HG03097 (cell line): ENCODE measurements around the gene GRK6.
A peak's percentile ranks its signal among the peaks of the same experiment; 100 is the strongest.

ENCODE experiments used
- ATAC-seq: cut with Tn5 transposase; IDR thresholded peaks from one replicate; pipeline ENCODE4 v1.9.1; 2021; ENCODE audit not compliant: unreplicated experiment, low FRiP score

Gene GRK6

DNA sequence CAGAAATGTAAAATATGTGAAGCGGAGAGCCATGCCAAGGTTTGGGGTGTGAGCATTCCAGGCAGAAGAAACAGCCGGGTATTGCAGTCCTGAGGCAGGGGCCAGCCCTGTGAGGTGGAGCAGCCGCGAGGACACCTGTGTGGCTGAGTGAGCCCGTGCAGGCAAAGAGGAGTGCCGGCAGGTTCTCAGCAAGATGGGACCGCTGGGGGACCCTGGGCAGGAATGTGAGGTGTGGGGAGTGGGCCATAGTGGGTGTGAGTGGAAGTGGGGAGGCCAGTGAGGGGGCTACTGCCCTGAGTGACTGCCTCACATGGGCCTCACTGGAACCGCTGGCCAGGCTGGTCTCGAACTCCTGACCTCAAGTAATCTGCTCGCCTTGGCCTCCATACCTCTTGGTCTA lies 12.0 kb downstream of the GRK6 start:
- no peak for ATAC-seq

DNA sequence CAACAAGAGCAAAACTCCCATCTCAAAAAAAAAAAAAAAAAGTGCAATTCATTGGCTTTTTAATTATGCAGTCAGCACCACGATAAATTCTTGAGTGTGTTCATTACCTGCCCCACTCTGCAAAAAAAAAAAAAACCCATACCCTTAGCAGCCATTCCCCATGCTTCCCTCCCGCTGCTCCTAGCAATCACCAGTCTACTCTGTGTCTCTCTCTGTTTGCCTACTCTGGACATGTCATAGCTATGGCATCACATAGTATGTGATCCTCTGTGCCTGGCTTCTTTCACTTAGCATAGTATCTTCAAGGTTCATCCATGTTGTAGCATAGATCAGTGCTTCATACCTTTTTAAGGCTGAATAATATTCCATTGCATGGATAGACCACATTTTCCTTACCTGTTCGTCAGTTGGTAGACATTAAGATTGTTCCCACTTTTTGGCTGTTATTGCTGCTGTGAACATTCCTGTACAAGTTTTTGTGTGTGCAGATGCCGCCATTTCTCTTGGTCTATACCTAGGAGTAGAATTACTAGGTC lies 13.1 kb downstream of the GRK6 start:
- no peak for ATAC-seq

DNA sequence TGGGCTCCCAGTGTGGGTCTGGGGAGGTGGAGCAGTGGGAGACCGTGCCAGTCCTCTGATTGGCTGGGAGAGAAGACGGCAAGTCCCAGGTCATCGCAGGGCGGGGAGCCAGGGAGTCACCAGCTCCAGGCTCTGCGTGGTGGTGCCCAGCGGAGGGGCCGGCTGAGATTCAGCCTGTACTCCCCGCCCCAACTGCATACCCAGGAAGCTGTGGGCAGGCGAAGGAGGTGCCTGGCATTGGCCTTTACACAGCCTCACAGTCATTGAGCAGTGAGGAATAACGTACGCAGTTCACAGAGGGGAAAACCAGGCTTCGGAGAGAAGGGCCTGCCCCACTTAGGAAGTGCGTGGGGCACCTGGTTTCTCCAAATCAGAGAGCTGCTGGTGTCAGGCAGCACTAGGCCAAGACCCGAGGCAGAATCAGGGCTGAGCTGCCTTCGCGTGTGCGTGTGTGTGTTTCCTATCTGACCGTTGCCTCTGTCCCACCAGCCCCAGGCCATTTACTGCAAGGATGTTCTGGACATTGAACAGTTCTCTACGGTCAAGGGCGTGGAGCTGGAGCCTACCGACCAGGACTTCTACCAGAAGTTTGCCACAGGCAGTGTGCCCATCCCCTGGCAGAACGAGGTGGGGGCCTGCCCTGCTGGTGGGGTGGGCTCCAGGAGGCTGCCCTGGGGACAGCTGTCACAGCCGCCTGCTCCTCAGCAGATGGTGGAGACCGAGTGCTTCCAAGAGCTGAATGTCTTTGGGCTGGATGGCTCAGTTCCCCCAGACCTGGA lies 13.9 kb downstream of the GRK6 start:
- ATAC-seq, result no peak

DNA sequence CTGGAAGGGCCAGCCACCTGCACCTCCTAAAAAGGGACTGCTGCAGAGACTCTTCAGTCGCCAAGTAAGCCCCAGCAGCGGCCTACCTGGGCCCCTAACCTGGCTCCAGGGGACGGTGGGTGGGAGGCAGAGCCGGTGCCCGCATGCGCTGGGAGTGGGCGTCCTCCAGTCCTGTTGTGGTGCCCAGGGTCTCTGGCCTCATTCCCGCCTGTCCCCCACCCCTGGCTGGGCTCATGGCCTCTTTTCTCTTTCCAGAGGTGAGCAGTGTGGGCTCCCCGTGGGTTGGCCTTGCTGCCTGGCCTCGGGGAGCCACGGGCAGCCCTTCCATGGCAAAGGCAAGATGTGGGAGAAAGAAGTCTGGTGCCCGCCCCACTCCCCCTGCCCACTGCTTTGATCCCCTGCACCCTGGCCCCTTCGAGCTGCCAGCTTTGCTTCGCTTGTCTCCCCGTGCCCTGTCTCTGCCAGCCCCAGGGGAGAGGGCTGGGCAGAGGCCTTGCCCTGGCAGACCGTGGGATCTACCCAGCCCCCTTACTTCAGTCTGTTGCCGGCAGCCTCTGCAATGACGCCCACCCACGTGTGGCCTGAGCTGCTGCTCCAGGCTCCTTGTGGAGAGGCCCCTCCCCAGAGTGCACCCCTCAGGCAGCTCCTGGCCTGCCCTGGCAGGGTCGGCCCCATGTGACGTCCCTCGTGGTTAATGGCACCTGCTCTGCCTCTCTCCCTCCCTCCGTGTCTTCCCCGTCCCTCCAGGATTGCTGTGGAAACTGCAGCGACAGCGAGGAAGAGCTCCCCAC lies 14.7 kb downstream of the GRK6 start:
- ATAC-seq, result no peak

DNA sequence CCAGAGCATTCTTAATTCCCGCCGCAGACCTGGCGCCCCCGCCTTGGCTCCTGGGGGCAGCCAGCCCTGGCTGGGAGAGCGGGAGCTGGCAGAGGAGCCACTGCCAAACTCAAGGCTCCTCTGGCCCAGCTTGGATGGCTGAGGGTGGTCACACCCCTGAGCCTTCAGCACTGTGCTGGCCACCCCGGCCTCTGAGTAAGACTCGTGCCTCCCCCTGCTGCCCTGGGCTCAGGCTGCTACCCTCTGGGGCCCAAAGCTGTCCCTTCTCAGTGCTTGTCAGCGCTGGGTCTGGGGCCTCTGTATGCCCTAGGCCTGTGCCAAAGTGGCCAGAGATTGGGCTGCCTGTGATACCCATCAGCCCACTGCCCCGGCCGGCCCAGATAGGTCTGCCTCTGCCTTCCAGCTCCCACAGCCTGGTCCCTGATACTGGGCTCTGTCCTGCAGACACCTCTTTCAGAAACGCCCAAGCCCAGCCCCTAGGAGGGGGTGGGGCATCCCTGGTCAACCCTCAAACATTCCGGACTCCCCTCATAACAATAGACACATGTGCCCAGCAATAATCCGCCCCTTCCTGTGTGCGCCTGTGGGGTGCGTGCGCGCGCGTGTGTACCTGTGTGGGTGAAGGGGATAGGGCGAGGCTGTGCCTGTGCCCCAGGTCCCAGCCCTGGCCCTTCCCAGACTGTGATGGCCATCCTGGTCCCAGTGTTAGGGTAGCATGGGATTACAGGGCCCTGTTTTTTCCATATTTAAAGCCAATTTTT lies 15.8 kb downstream of the GRK6 start:
- ATAC-seq, result no peak

DNA sequence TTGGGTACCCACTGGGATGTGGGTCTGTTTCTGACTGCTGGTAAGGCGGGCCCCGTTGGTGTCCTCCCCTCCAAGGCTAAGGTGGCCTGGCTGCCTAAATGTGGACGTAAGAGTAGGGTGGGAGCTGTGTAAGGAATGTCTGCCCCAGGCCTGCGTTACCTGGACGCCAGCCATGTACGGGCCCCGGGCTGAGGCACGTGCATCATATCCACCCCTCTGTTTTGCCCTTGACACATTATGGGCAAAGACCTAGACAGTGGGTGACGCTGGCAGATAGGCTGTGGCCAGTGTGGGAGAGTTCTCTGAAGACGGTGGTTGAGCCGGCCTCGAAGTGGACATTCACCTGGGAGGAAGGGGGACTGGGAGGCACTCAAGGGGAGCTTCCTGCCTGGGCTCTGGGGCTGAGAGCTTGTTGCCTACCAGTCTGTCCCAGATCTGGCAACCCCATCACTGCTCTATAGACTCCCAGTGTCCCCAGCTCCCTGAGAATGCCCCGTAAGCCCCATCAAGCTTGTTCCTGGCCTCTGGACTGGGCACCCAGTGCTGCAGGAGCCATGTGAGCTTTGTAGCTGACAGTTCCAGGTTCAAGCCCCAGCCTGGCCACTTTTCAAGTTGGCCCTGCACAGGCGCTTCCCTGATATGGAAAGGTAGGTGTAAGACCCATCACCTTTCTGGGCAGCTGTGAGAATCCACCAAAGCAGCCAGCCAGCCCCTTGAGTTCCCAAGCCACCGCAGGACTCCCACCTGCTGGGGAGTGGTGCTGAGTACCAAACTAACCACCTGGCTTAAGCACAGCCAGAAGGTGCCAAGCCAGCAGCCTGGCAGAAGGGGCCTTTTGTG lies 16.9 kb downstream of the GRK6 start:
- no peak for ATAC-seq

DNA sequence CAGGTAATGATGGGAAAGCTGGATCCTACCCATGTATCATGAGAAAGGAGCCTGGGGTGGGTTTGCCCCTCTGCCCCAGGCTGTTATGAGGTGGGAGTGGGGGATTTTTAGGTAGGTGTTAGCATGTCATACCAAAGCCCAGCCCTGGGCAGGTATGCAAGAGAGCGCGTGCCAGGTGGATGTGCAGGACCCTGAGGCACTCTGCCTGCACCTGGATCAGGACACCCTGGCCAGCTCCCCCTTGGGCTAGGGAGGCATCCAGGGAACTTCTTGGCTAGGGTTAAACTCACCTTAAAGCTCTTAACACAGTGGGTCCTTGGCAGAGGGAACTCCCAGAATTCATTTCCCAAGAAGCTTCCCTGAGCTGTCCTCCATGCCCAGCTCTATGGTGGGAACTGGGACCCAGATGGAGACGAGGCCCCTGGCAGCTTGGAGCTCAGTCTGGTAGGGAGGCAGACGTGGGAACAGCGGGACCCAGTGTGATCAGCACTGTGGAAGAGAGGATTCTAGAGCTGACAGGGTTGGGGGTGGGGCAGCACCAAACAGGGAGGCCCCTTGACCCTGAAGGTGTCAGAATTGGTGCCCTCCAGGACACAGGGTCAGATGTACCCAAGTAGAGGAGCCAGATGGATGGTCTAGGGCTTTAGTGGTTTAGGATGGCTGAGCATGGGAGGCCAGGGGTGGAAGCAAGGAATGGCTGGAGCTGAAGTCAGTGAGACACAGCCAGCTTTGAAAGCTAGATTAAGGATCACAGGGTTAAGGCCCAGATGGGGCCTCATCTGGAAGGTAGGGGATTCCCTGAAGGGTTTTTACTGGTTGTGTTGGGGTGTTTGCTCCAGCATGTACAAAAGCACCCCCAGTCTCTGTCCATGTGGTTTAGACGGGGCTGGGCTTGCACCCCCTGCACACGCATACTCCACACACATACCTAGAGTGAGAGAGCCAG lies 17.9 kb downstream of the GRK6 start:
- no peak for ATAC-seq

DNA sequence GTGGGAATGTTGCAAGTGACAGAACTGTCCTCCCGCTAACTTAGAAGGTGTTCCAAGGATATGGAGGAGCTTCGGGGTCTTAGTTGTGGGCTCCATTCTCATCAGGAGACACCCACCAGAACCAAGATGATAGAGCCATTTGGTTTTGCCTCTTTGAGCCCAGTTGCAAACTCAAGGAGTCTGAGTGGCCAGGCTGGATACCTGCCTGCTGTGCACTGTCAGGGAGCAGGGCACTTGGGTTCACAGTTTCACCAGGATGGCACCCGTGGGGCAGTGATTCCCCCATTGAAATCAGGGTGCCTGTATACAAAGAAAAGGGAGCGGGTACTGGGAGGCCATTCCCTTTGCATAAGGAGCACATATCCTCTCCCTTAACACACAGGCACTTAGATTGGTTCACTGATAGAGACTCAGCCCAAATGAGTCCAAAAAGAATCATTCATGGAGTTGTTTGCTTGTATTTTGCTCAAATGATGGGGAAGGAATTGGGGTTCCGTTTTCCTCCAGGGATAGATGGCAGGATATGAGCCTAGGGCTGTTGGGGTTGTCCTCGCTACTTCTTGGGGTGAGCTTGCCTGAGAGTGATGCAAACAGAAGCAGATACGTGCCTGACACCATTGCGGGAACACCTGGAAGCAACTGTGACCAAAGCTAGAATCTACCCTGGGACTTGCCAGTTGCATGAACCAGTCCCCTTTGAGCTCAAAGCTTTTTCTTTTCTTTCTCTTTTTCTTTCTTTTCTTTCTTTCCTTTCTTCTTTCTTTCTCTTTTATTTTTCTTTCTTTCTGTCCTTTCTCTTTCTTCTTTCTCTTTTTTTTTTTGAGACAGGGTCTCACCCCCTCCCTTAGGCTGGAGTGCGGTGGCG lies 18.8 kb downstream of the GRK6 start:
- ATAC-seq, result no peak

DNA sequence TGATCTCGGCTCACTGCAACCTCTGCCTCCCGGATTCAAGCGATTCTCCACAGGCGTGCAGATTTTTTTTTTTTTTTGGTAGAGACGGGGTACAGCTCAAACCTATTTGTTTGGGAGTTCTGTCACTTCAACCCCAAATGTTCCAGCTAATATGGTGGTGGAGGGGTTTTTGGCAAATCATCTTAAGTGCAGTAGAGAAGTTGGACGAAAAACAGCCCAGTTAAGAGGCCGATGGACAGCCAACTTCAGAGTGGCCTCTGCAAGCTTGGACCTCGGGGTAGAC lies 19.4 kb downstream of the GRK6 start:
- ATAC-seq, result no peak

DNA sequence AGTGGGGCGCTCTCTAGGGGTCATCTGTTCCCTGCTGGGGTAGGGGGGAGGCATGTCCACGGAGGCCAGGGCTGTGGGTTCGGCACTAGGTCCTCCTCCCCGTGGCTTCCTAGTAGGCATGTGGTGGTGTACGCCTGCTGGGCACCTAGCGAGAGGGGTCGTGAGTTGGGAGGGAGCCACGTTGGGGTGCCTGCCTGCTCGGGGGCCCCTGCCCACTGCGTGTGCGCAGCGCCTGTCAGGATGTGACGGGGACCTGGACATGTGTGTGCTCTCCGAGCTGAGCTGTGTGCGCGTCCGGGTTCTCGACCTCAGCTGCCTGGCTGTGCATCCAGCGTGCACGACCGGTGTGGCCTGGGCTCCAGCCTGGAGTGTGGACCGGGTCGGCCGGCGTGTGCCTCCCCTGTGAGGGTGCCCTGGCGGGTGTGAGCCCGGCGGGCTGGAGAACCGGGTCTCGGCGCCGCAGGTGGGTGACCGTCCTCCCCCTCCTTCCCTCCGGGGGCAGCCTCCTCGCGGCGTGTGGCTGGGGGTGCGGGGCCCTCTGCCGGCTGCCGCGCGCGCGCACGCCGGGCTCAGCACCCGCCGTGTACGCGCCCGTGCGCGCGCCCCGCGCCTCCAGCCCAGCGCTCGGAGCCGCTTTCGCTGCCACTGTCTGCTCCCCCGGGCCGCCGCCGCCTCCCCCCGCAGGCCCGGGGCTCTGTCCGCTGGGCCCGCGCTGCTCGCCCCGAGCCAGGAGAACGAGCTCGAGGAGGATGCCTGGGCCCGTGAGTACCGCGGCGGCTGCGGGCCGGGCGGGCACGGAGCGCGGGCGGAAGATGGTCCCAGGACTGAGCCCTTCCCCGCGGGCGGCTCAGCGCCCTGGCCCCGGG lies 20.0 kb downstream of the GRK6 start, which contains the start of gene PRR7:
TSS of gene PRR7 (plus strand) at position 615 of the 866 bp plus-strand sequence. CDS start 8,254 bp downstream, outside the sequence.
- peak; percentile 40 for ATAC-seq

DNA sequence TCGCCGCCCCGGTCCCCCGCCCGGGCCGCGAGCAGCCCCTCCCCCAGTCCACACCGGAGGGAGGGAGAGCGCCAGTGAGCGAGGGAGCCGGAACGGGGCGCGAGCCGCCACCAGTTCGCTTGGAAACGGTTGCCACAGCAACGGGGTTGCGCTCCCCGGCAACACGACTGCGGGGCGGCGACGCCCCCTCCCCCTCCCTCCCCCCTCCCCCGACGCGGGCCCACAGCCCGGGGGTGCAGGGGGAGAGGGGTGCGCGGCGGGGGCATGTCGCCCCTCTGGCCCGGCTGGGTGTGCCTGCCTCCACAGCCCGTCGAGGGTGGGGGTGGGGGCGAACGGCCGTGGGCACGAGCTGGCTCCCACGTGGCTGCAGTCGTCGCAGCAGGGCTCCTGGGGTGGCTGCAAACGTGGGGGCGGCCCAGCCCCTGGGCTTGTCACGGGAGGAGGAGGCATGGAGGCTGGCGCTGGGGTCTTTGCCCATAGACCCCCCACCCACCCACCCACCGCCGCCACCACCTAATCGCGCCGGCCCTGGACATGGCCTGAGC lies 20.7 kb downstream of the GRK6 start:
- peak; percentile 23 for ATAC-seq

DNA sequence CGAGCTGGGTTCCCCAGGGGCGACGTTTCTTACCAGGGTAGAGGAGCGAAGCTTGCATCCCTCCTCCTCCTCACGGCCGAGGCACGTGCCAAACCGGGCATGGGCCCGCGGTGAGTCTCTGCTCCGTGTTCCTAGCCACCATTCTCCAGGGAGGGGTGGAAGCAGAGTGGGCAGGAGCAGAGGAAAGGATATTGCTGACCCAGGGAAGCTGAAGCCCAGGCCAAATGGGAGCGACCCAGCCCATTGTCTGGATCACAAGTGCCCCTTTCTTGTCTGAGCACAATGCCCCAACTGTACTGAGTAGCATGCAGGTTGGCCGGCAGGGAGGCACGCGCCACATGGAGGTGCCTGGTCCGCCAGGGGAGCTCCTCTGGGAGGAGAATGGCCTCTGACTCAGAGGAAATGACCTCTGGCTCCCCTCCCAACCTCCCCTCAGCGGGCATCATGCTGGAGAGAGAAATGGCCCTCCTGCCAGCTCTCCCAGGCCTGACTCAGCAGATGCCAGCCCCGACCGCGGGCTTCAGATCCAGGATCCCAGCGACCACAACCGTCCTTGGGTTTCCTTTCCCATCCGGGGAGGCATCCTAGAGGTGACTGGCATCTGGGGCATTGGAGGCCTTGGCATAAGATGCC lies 21.3 kb downstream of the GRK6 start:
- no peak for ATAC-seq

DNA sequence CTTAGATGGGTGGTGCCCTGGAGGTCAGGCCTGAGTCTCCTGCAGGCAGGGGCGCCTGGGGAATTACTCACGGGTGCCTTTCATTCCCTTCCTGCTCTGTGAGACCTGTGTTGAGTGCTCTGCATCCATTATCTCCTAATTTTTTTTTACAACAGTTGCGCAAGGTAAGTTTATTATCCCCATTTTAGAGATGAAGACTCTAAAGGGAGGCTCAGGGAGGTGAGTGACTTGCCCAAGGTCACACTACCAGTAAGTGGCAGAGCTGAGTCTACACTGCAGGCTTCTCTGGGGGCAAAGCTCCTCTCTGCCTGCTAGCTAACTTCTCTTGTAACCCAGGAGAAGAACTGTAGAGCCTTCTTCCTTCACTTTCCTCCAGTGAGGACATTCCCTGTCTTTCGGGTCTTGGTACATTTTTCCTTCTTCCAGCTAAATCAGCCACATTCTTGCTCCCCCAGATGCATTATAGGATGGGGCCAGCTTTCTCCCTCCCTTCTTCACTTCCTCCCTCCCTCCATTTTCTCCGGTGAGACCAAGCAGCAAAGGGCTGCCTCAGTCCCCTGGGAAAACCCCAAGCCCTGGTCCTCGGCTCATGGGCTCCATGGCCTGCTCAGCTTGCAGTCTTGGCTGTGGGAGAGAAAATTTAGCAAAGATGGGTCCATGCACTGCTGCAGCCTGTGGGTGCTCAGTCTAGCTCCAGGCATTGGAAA lies 21.9 kb downstream of the GRK6 start:
- ATAC-seq, result no peak

DNA sequence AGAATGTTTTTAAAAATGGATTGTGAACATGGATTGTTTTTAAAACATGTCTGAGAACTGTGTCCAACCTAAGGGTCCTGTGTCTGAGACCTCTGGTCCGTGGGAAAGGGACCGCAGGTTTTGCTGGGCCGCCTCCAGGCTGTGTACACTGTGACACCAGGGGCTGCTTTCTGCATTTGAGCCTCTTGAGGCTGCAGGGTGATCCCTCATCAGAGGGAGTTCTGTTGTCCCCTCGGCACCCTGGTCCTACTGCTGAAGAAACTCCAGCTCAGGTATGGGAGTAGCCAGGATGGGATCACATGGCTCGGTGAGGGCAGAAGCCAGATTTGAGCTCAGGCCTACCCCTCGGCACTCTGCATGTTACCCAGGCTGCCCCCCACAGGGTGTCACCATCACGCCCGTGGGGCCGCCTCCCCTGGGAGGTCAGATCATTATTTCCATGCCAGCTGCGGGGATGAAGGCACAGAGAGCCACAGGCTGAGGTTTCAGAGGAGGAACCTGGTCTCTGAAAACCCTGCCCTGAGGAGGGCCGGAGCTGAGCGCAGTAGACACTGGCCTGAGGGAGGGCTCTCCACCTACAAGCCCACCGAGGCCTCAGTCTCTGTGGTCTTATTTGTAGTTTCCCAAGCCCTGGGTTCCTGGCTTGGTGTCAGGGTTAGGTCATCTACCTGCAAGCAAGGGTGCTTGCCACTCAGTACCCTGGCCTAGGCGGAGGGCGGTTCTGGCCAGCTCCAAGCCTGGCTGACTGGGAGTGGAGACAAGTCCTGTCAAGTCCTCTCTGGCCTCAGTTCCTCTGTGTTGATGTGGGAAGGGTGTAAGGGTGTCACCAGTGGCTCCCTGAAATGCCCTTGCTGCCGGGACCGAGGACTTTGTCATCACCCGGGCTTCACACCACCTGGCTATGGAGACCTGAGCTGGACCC lies 22.9 kb downstream of the GRK6 start:
- ATAC-seq, result no peak
